Activated CD4-positive, alpha-beta memory T cell treated with anti-CD3 and anti-CD28 coated beads for 36 hours (primary cell): ENCODE results near the gene ARPP21. TPM values are rescaled to one million over a fixed set of nuclear protein-coding genes. Genes with fewer than 3 reads are reported as not detected.

ENCODE experiments used
- CTCF ChIA-PET: fragments of 350-600 bp; sonication (Branson Sonifier 250); formaldehyde crosslinking; loops from one replicate; lab custom pipeline; 2021; ENCODE audit warnings: antibody characterized with exemption, inconsistent platforms; lab: Charles Lee
- POLR2A ChIA-PET: fragments of 350-600 bp; sonication (Branson Sonifier 250); formaldehyde crosslinking; loops from one replicate; lab custom pipeline; 2021; ENCODE audit warnings: antibody characterized with exemption; lab: Charles Lee
- DNase-seq: peaks from one replicate; pipeline ENCODE4 v3.0.0-alpha.2; 2020
- H3K27ac Mint-ChIP-seq: one replicate; pipeline ENCODE4 v1.8.0; 2021; ENCODE audit warnings: mixed read lengths
- H3K27me3 Mint-ChIP-seq: one replicate; pipeline ENCODE4 v1.8.0; 2021; ENCODE audit warnings: mixed read lengths
- H3K36me3 Mint-ChIP-seq: one replicate; pipeline ENCODE4 v1.8.0; 2021; ENCODE audit warnings: mixed read lengths
- H3K4me1 Mint-ChIP-seq: one replicate; pipeline ENCODE4 v1.8.0; 2021; ENCODE audit warnings: low read depth, mixed read lengths
- H3K4me3 Mint-ChIP-seq: one replicate; pipeline ENCODE4 v1.8.0; 2021; ENCODE audit warnings: mild to moderate bottlenecking, mixed read lengths
- H3K9me3 Mint-ChIP-seq: one replicate; pipeline ENCODE4 v1.8.0; 2021; ENCODE audit warnings: mixed read lengths
- intact Hi-C: fragments of 100-400 bp; cut with micrococcal nuclease; formaldehyde crosslinking; loops from one replicate; pipeline ENCODE4 v1.15.1; 2023
- microRNA-seq: library from miRNA; unstranded; fragments of <30 nt; microRNA quantifications from one replicate; pipeline ENCODE4 v1.2.0, GENCODE V29; 2022; ENCODE audit warnings: borderline number of aligned reads, borderline microRNAs expressed, borderline replicate concordance
- total RNA-seq, 2 experiments: library from RNA; stranded (reverse); gene quantifications; one replicate each; pipeline ENCODE4 v1.2.3, GENCODE V29; 2021

The ARPP21 gene
- total RNA-seq, 2 experiments from 2014 or later = not detected

DNA sequence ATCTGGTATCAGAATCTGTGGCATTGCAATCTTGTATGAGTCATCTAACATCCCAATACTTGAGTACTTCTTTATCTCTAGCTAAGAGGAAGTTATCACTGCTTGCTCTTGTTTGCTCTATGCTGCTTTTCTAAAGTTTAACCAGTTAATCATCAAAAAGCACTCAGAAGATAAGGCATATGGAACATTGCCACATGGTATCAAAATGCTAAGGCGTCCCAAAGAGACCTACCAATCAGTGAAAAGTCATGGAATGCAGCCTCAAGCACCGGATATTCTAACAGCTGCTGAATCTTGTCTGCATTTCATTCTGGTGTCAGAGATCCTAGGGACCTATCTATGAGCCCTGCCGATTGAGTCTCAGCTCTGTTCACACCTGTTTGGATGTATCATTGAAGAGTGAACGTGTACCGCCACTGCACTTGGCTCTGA is 192.8 kb downstream of the ARPP21 start:
- H3K4me3 Mint-ChIP-seq = no peak overlapping the region
- no peak for DNase-seq
- no peaks in the 10 kb centered on the region for H3K4me1 Mint-ChIP-seq
- H3K36me3 Mint-ChIP-seq = no peaks in the 10 kb centered on the region
- H3K27ac Mint-ChIP-seq = no peak overlapping the region
- CTCF ChIA-PET = no interaction called here
- no peaks in the 10 kb centered on the region for H3K9me3 Mint-ChIP-seq
- POLR2A ChIA-PET = no interaction called here
- intact Hi-C loops = no loop called here
- no peaks in the 10 kb centered on the region for H3K27me3 Mint-ChIP-seq

Small RNAs within 50 kb of the gene (microRNA-seq; reads per million reads assigned to microRNA genes)
- 2.8 reads per million for gene MIR128-2
